GM21825 (cell line): ENCODE measurements around the gene MT1F.
"Not testable (repeated sequence)": the region's sequence is repeated elsewhere in the genome, so short reads cannot be mapped to it uniquely, and the experiment has no call there.

Experiments
- ATAC-seq: cut with Tn5 transposase; IDR thresholded peaks from one replicate; pipeline ENCODE4 v1.9.1; 2021; ENCODE audit warnings: mild to moderate bottlenecking, moderate library complexity; ENCODE audit not compliant: unreplicated experiment

The MT1F gene

DNA sequence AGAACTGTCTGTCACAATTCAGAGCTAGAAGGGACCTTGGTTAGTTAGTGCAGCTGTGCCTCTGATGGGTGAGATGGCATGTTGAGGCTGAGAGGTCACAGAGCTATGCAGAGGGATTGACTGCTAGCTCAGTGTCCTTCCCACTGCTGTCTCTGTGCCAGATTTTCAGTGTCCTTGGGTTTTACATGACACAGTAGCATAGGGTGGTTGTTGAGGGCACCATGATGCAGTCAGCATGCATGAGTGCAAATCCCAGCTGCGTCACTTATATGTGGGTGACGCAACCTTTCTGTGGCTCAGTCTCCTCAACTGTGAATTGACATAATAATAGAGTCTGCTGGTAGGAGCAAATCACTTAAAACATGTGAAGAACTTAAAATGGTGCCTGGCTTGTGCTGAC, 16.6 kb upstream of the MT1F start:
- ATAC-seq = no peak

DNA sequence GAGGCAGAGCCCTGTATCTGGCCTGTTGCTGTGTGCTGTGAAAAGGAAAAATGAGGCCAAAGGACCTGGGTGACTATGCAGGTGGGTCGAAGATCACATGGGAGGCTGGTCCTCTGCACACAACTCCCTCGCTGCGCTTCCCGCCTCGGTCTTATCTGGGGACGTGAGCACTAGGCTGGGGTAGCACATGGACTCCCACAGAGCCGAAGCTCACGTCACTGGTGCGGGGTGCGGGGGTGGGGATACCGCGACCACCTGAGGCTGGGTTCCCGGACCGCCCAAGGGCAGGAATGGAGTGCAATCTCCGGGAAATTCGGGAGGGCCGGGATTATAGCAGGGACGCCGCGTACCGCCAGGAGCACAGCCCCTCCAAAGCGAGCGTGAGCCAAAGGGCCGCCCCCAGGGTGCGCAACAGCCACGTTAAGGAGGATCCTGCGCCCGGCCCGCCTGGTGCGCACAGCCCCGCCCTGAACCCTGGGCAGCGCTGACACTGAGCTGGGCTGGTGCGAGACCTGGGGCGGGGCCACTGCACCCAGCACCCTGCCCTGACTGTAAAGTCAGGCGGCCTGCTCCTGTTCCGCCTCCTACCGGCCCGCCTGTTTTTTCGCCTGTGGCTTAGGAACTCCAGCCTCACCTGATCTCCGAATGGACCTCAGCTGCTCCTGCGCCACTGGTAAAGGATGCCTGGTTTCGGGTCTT, 14.5 kb upstream of the MT1F start:
- ATAC-seq = no peak

DNA sequence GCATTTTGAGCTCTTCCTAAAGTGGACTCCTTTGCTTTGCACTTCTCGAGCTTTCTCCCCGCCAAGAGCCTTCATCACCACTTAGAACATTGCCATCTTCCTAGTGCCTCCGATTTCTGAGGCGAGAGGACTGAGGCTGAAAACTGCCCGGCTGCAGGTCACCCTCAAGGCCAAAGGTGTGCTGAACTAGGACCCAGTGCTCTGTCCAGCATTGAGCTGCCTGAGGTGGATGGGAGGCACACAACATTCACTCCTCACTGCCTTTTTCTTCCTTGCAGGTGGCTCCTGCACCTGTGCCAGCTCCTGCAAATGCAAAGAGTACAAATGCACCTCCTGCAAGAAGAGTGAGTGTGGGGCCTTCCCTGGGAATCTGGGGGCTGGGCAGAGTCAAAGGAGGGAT, 13.9 kb upstream of the MT1F start:
- ATAC-seq = no peak

DNA sequence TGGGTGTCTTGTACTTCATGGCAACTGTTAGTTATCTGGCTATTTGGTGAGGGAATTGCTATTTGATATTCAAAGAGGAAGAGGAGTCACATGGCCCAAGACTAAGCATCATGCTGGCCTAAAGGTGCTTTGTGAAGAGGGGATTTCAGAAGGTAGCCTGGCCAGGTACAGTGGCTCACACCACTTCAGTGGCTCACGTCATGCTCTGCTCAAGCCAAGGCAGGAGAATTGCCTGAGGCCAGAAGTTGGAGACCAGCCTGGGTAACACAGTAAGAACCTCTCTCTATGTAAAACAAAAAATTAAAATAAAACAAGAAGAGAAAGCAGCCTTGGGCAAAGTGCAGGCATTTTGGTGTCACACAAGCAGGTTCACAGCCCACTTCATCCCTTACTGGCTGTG, 12.4 kb upstream of the MT1F start:
- no peak for ATAC-seq

DNA sequence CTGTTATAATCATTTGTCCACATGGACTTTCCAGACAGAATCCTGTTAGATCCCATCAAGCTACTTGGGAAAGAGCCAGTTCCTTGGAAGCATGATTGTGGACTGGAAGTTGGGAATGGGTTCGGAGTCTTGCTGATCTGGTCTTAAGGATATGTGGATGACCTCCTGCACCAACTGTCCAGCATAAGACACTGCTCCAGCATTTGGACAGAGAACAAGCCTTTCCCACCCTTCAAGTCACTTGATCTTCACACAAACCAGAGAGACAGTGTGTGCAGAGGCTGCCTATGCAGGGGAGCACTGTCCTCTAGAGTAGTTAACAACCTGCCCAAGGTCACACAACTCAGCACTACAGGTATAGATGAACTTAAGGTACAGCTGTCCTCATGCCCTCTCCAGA, 11.9 kb upstream of the MT1F start:
- ATAC-seq = no peak

DNA sequence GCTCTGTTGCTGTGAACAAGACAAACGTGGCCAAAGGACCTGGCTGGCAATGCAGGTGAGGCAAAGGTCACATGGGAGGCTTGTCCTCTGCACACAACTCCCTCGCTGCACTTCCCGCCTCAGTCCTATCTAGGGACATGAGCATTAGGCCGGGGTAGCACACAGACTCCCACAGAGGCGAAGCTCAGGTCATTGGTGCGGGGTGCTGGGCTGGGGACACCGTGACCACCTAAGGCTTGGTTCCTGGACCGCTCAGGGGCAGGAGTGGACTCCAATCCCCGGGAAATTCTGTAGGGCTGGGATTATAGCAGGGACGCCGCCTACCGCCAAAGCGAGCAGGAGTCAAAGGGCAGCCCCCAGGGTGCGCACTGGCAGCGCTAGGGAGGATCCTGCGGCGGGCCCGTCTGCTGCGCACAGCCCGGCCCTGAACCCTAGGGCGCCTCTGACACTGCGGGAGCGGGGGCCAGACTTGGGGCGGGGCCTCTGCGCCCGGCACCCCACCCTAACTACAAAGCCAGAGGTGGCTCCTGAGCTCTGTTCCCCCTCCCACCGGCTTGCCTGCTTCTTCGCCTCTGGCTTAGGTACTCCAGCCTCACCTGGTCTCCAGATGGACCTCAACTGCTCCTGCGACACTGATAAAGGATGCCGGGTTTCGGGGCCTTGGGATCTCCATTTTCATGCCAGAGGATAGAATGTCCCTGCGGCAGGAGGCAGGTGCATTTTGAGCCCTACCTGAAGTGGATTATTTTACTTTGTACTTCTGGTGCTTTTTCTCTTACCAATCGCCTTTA, 9.9 kb upstream of the MT1F start:
- ATAC-seq = no peak

DNA sequence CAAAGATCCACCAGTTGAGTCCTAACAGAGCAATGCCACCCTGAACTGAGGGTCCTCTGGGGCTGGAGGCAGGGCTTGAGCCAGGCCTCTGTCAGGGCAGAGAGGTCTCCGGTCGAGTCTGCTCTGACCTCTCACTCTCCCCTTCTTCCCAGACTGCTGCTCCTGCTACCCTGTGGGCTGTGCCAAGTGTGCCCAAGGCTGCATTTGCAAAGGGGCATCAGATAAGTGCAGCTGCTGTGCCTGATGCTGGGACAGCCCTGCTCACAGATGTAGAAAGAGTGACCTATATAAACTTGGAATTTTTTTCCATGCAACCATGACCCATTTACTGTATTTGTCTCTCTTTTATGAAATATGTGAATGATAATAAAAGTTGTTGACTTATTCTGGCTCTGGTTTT, 8.5 kb upstream of the MT1F start:
- ATAC-seq = no peak

DNA sequence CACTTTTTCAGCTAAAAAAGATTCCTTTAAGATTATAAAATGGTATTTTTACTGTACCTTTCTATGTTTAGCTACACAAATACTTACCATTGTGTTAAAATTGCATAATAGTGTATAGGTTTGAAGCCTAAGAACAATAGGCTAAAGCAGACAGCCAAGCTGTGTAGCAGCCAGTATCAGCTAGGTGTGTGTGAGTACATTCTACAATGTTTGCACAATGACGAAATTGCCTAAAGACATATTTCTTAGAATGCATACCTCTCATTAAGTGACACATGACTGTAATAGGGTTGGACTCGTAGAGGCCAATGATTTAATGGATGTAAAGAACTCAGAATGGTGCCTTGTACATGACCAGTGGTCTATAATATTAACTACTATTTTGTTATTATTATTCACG, 7.9 kb upstream of the MT1F start:
- no peak for ATAC-seq

GRCh38 chr16:56651586-56651985, 6.2 kb upstream of the MT1F start, which contains the start of gene MT1B:
TSS of gene MT1B (plus strand) at chr16:56651886. CDS start at chr16:56651954, 68 bp downstream.
- ATAC-seq = no peak

DNA sequence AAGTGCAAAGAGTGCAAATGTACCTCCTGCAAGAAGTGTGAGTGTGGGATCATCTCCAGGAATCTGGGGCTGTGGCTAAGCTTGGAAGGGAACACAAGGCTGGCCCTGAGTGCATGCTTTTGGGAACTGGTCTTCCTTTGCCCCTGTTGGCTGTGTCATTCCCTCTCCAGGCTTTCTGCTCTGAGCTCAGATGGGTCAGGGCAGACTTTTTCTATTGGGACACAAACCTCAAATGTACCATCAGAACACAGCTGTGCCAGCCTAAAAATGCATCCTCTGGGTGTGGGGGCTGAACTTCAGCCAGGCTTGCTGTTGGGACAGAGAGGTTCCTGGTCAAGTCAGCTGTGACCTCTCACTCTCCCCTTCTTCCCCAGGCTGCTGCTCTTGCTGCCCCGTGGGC, 5.2 kb upstream of the MT1F start:
- no peak for ATAC-seq

GRCh38 chr16:56653218-56653617, 4.5 kb upstream of the MT1F start:
- no peak for ATAC-seq

- ATAC-seq = no peak
Measured at GRCh38 chr16:56658327-56658875, 642 bp downstream of the MT1F start.

DNA sequence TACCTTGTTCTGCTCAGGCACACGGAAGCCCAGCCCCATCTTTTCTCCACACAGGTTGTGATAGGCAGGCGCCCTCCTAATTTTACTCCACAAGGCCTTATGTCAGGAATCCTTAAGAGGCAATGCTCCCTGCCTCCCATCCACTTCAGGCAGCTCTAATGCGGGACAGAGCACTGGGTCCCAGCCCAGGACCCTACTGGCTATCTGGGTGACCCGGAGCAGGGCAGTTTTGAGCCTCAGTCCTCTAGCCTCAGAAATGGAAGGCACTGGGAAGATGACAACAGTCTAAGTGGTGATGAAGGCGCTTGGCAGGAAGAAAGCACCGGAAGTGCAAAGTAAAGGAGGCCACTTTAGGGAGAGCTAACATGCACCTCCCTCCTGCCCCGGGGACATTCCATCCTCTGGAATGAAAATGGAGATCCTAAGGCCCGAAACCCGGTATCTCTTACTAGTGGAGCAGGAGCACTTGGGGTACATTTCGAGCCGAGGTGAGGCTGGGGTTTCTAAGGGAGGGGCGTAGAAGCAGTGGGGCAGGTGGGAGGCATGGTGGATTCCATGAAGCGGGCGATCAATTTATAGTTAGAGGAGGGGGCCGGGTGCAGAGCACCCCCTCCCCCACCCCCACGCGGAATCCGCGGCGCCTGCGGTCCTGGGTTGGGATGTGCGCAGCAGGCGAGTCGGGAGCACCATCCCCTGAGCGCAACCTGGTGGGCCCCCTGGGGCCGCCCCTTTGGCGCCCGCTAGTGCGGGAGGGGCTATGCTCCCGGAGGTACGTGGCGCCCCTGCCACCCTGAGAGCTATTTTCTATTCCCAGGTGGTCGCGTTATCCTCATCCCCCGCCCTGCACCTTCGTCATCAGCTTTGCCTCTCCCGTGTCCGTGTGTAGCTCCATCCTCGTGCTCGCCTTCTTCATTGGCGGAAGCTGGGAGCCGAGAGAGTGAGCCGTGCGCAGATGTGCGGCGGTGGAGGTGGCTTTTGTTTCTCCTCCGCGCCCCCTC, 4.9 kb downstream of the MT1F start:
- no peak for ATAC-seq

DNA sequence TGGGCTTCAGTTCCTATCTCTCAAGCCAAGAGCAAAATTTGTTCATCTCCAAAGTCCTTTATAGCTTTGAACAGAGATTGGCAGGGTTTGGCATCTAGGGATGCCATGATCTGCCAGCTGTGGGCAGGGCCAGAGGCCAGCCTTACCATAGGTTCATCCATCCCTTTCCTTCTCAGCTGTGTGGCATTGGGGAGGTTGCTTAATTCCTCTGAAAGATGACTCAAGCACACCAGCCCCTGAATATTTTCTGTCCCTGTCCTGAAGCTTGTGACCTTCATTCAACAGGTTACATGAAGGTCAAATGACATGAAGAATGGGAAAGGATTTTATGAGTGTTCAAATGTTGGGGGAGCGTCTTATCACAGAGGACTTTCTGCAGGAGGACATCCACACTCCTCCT, 6.7 kb downstream of the MT1F start:
- no peak for ATAC-seq

GRCh38 chr16:56665286-56666261, 7.8 kb downstream of the MT1F start:
- ATAC-seq = not testable (repeated sequence)

DNA sequence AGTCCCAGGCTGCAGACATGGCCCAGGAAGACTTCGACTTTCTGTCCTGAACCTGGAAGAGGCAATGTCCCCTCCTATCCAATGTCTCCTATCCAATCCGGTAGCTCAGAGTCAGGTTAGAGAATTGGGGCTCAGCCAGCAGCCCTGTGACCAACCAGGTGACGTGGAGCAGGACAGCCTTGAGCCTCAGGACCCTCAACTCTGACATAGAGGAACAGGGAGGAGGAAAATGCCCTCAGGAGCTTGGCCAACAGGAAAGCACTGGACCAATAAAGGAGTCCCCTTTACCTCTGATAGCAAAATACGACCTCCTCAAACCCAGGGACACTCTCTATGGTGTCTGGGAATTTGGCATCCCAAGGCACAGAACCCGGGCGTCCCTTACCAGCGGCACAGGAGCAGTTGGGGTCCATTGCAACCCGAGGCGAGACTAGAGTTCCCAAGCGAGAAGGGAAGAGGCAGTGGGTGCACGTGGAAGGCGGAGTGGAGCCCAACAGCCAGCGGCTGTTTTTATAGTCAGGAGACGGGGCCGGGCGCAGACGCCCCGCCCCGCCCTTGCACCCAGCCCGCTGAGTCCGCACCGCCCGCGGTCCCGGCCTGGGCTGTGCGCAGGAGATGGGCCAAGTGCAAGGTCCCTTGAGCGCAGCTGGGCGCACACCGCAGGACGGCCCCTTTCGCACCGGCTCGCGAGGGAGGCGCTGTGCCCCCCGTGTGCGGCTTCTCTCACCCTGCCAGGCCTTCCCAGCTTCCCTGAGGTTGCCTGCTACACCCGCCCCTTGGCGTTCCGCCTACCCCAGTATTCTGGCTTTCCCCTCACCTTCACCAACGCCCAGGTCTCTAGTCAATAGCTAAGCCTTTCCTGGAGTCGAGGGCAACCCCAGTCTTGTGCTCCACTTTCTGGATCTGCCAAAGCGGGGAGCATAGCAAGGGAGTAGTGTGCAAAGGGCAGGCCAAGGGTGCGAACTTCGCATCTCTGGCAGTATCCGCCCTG, 10.1 kb downstream of the MT1F start, which contains the start of gene MT1G:
Gene MT1G (minus strand): TSS at position 485 of the 991 bp plus-strand sequence. CDS start 72 bp downstream, at position 413.
- ATAC-seq = no peak

DNA sequence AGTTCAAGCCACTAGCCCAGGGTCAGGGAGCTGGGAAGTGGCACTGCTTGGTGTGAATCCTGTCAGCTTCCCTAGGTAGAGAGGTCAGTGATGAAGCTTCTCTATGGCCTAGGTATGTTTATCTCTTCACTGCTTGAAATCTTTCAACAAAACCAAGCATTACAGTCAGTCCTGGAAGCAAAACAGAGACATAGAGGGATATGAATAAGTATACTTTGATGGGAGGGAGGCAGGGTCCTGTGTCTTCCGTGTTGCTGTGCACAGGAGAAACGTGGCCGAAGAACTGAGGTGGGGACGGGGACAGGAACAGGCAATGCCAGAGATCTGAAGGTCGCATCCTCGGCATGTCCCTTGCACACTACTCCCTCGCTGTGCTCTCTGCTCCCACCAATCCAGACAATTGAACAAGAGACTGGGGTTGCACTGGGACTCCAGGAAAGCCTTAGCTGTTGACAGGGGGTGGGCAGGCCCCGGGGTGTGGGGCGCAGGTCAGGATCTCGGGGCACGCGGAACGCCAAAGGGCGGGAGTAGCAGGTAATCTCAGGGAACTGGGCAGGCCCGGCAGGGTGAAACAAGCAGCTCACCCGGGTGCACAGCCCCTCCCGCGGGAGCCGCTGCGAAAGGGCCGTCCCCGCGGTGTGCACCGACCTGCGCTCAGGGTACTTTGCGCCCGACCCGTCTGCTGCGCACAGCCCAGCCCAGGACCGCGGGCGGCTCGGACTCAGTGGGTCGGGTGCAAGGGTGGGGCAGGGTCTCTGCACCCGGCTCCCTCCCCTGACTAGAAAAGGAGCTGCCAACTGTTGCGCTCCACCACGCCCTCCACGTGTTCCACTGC, 11.5 kb downstream of the MT1F start, which contains the start of gene MT1H:
Gene MT1H (plus strand): TSS at position 810 of the 835 bp plus-strand sequence. CDS start 71 bp downstream, outside the sequence.
- no peak for ATAC-seq
